Endothelial cell of umbilical vein (primary cell): ENCODE data around the gene FZD2. TPM values are rescaled to one million over a fixed set of nuclear protein-coding genes. Genes with fewer than 3 reads are reported as not detected.

ENCODE experiments used
- BruUV-seq: library from RNA; stranded (reverse); fragments of 400-500 nt; replicated peaks from 2 replicates; lab custom pipeline; 2021; lab: Mats Ljungman, UMichigan
- CTCF ChIA-PET: fragments of 300-600, 350-600 bp; sonication (Branson Sonifier 250); formaldehyde crosslinking; loops from one replicate; lab custom pipeline; 2021; ENCODE audit warnings: antibody characterized with exemption, inconsistent platforms; lab: Charles Lee
- POLR2A ChIA-PET: fragments of 300-600, 350-600 bp; sonication (Branson Sonifier 250); formaldehyde crosslinking; loops from one replicate; lab custom pipeline; 2021; ENCODE audit warnings: antibody characterized with exemption, inconsistent platforms; lab: Charles Lee
- DNase-seq: peaks from one replicate; pipeline ENCODE4 v3.0.0-alpha.2; 2011; ENCODE audit warnings: low read depth, low spot score
- FAIRE-seq: peaks from 2 replicates; lab custom pipeline; 2011; peaks lifted over from hg19 to GRCh38; lab: Jason Lieb, UNC
- H2AFZ ChIP-seq: 2 replicates; pipeline ENCODE4 v1.6.0; 2012; ENCODE audit warnings: low read depth, low read length, control low read depth, inconsistent platforms
- H3K27ac ChIP-seq: 2 replicates; pipeline ENCODE4 v1.5.1; 2011; ENCODE audit warnings: low read depth, mild to moderate bottlenecking, control low read depth, low read length, moderate library complexity; ENCODE audit not compliant: insufficient read depth
- H3K27me3 ChIP-seq, 2 experiments: 2 replicates each; pipeline versions ENCODE4 v1.6.0 to v1.6.1; 2011; ENCODE audit warnings: low read length in 2 of 2, mixed read lengths in 1 of 2; ENCODE audit not compliant: control insufficient read depth in 2 of 2, insufficient read depth in 2 of 2
- H3K36me3 ChIP-seq, 2 experiments: 2 replicates in 1 of 2; 3 replicates in 1 of 2; pipeline ENCODE4 v1.5.1; 2011; ENCODE audit warnings: low read length in 2 of 2, mild to moderate bottlenecking in 1 of 2, moderate library complexity in 1 of 2; ENCODE audit not compliant: control insufficient read depth in 2 of 2, insufficient read depth in 2 of 2; ENCODE audit errors: extremely low read depth in 1 of 2
- H3K4me1 ChIP-seq: 3 replicates; pipeline ENCODE4 v1.5.1; 2011; ENCODE audit warnings: mild to moderate bottlenecking, low read length; ENCODE audit not compliant: control insufficient read depth, insufficient read depth; ENCODE audit errors: extremely low read depth
- H3K4me2 ChIP-seq: 2 replicates; pipeline ENCODE4 v1.6.1; 2011; ENCODE audit warnings: low read length, control low read depth, mixed read lengths; ENCODE audit not compliant: insufficient read depth
- H3K4me3 ChIP-seq, 3 experiments: fragments of 200-600 bp in 1 of 3; sonication (generic), shearing (Covaris generic) in 1 of 3; replicated peaks in 1 of 3; 2 replicates each; pipeline ENCODE4 v1.5.1; 2011 to 2016; ENCODE audit warnings: control low read depth in 3 of 3, low read length in 3 of 3, mild to moderate bottlenecking in 2 of 3, inconsistent platforms in 1 of 3, low read depth in 1 of 3, moderate library complexity in 1 of 3; ENCODE audit not compliant: insufficient read depth in 1 of 3
- H3K79me2 ChIP-seq: 2 replicates; pipeline ENCODE4 v1.6.0; 2012; ENCODE audit warnings: low read length, inconsistent platforms; ENCODE audit not compliant: control insufficient read depth, insufficient read depth
- H3K9ac ChIP-seq: replicated peaks from 2 replicates; pipeline ENCODE3; 2011; ENCODE audit warnings: low read length, control low read depth; ENCODE audit not compliant: insufficient read depth; ENCODE audit errors: extremely low read depth
- H3K9me1 ChIP-seq: replicated peaks from 3 replicates; pipeline ENCODE4 v1.6.0; 2011; ENCODE audit warnings: mild to moderate bottlenecking, low read length; ENCODE audit not compliant: control insufficient read depth, insufficient read depth; ENCODE audit errors: extremely low read depth
- H3K9me3 ChIP-seq: replicated peaks from 2 replicates; pipeline ENCODE4 v1.5.1; 2012; ENCODE audit warnings: low read length, inconsistent platforms; ENCODE audit not compliant: control insufficient read depth, insufficient read depth
- H4K20me1 ChIP-seq: replicated peaks from 2 replicates; pipeline ENCODE3; 2011; ENCODE audit warnings: mild to moderate bottlenecking, low read length; ENCODE audit not compliant: control insufficient read depth, insufficient read depth; ENCODE audit errors: extremely low read depth
- EZH2 ChIP-seq: IDR thresholded peaks from 2 replicates; pipeline ENCODE4 v1.6.1; 2012; ENCODE audit warnings: borderline replicate concordance, low read depth, mild to moderate bottlenecking, moderate library complexity, low read length, inconsistent platforms; ENCODE audit not compliant: severe bottlenecking
- FOS ChIP-seq: IDR thresholded peaks from 2 replicates; pipeline ENCODE4 v1.6.1; 2011; ENCODE audit warnings: mild to moderate bottlenecking, low read length, moderate library complexity, borderline replicate concordance; ENCODE audit not compliant: insufficient read depth
- GATA2 ChIP-seq: IDR thresholded peaks from 2 replicates; pipeline ENCODE4 v1.7.0; 2011; ENCODE audit warnings: low read depth, mild to moderate bottlenecking, moderate library complexity, mixed read lengths, low read length; ENCODE audit not compliant: insufficient read length, insufficient read depth
- JUN ChIP-seq: IDR thresholded peaks from 2 replicates; pipeline ENCODE4 v1.6.1; 2011; ENCODE audit warnings: borderline replicate concordance, low read depth; ENCODE audit not compliant: insufficient read length, insufficient read depth
- MYC ChIP-seq: IDR thresholded peaks from one replicate; pipeline ENCODE4 v1.6.1; 2011; ENCODE audit warnings: mild to moderate bottlenecking, low read depth, low read length
- POLR2A ChIP-seq: IDR thresholded peaks from 2 replicates; pipeline ENCODE4 v1.6.1; 2012; ENCODE audit warnings: low read depth, mild to moderate bottlenecking, control low read depth, low read length
- POLR2AphosphoS5 ChIP-seq: IDR thresholded peaks from 2 replicates; pipeline ENCODE4 v1.6.1; 2012; ENCODE audit warnings: low read depth, mild to moderate bottlenecking, control low read depth, low read length, moderate library complexity; ENCODE audit not compliant: insufficient read depth
- dilution Hi-C: fragments of 300-500 bp; cut with MboI; formaldehyde crosslinking; loops from one replicate; pipeline ENCODE4 v1.15.0; 2019; ENCODE audit warnings: low sequenced_read_pairs; ENCODE audit not compliant: extremely low pct_ligation_motif_present
- intact Hi-C: fragments of 100-400 bp; cut with micrococcal nuclease; formaldehyde crosslinking; loops from one replicate; pipeline ENCODE4 v1.10.0; 2022
- polyA plus RNA-seq, 4 experiments: library from polyadenylated mRNA; depleted of rRNA in 3 of 4; stranded (reverse) in 3 of 4; unstranded in 1 of 4; fragments of >200 nt; gene quantifications; 2 replicates each; pipeline versions ENCODE4 v1.2.1 to v1.2.3, GENCODE V29; 2011 to 2012; ENCODE audit warnings: missing spikeins in 1 of 4
- total RNA-seq: library from RNA; stranded (reverse); gene quantifications from 2 replicates; pipeline ENCODE4 v1.2.3, GENCODE V29; 2021
- TF ChIP-seq, protein P1 (sequence below), 2 donors: IDR thresholded peaks; 1 replicate in 1 of 2; 2 replicates in 1 of 2; pipeline ENCODE4 v1.5.1; 2011; ENCODE audit warnings: low read length in 2 of 2, mild to moderate bottlenecking in 2 of 2, moderate library complexity in 2 of 2, control low read depth in 1 of 2, inconsistent platforms in 1 of 2, low read depth in 1 of 2; ENCODE audit not compliant: insufficient read depth in 1 of 2; ENCODE audit errors: extremely low read depth in 1 of 2
- TF ChIP-seq, protein P2 (sequence below): IDR thresholded peaks from 2 replicates; pipeline ENCODE4 v1.6.1; 2011; ENCODE audit not compliant: insufficient read depth, insufficient read length

The FZD2 gene
- total and polyA plus RNA-seq, 2 donors (not counting 3 experiments of a cell fraction or from before 2014, with no cell fraction given) = 5.8 to 14.0 TPM

DNA sequence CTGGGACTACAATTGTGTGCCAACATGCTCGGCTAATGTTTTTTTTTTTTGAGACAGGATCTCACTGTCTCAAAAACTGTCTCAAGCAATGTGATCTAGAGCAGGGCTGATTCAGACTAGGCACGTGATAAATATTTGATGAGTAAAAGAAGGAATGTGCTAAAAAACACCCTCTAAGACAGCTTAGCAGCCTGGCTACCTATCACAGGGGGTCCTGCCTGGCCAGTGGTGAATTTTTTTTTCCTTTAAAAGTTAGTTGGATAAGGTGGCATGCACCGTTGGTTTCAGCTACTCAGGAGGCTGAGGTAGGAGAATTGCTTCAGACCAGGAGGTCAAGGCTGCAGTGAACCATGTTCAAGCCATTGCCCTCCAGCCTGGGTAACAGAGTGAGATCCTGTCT lies 39.3 kb upstream of the FZD2 start:
- no TSS peak for BruUV-seq
- H3K9me3 ChIP-seq = no peaks in the 10 kb centered on the region
- no peaks in the 10 kb centered on the region for H3K9me1 ChIP-seq
- intact Hi-C loops (no loop called here), dilution Hi-C loops (no loop called here)
- ChIA-PET POLR2A (no interaction called here), CTCF (no interaction called here)
- FAIRE-seq (no peak), DNase-seq (no peak)
- TF ChIP-seq POLR2AphosphoS5 (no peak), GATA2 (no peak), JUN (no peak), FOS (no peak), POLR2A (no peak), MYC (no peak), EZH2 (no peak)
- TF ChIP-seq, protein P1, sequence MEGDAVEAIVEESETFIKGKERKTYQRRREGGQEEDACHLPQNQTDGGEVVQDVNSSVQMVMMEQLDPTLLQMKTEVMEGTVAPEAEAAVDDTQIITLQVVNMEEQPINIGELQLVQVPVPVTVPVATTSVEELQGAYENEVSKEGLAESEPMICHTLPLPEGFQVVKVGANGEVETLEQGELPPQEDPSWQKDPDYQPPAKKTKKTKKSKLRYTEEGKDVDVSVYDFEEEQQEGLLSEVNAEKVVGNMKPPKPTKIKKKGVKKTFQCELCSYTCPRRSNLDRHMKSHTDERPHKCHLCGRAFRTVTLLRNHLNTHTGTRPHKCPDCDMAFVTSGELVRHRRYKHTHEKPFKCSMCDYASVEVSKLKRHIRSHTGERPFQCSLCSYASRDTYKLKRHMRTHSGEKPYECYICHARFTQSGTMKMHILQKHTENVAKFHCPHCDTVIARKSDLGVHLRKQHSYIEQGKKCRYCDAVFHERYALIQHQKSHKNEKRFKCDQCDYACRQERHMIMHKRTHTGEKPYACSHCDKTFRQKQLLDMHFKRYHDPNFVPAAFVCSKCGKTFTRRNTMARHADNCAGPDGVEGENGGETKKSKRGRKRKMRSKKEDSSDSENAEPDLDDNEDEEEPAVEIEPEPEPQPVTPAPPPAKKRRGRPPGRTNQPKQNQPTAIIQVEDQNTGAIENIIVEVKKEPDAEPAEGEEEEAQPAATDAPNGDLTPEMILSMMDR (IDR thresholded peaks at IDR 0.05; ENCODE audit: extremely low read depth in 1 of 2, insufficient read depth in 1 of 2, low read depth in 1 of 2, low read length in 2 of 2) = no peak
- TF ChIP-seq, protein P2, sequence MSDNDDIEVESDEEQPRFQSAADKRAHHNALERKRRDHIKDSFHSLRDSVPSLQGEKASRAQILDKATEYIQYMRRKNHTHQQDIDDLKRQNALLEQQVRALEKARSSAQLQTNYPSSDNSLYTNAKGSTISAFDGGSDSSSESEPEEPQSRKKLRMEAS = no peak
- H2AFZ ChIP-seq = no peak overlapping the region
- no peak overlapping the region for H3K4me2 ChIP-seq
- H4K20me1 ChIP-seq = no peaks in the 10 kb centered on the region
- peaks cover 2% of the 10 kb centered on the region in 2 experiments for H3K27me3 ChIP-seq
- no peaks in the 10 kb centered on the region for H3K79me2 ChIP-seq
- H3K27ac ChIP-seq = no peak overlapping the region
- no peak overlapping the region for H3K4me3 ChIP-seq
- H3K4me1 ChIP-seq = no peaks in the 10 kb centered on the region
- H3K9ac ChIP-seq = no peak overlapping the region
- no peaks in the 10 kb centered on the region for H3K36me3 ChIP-seq
